NCI-H2029 (cell line): ENCODE data around the gene FARSB.
"Not testable (repeated sequence)": the region's sequence is repeated elsewhere in the genome, so short reads cannot be mapped to it uniquely, and the experiment has no call there.

ENCODE experiments used
- DNase-seq: peaks from one replicate; lab custom pipeline; 2025; lab: John Stamatoyannopoulos, UW

The FARSB gene

GRCh38 chr2:222604749-222605515 is 51.0 kb downstream of the FARSB start:
- DNase-seq = no peak

- no peak for DNase-seq
Measured at GRCh38 chr2:222603501-222603900, 52.4 kb downstream of the FARSB start.

GRCh38 chr2:222598611-222599010 is 57.3 kb downstream of the FARSB start:
- DNase-seq = no peak

- DNase-seq = no peak
Measured at GRCh38 chr2:222595581-222595980, 60.3 kb downstream of the FARSB start.

GRCh38 chr2:222594679-222595078 is 61.2 kb downstream of the FARSB start:
- DNase-seq = no peak

- no peak for DNase-seq
Measured at GRCh38 chr2:222592176-222592575, 63.7 kb downstream of the FARSB start.

GRCh38 chr2:222591661-222592060 is 64.2 kb downstream of the FARSB start:
- no peak for DNase-seq

- DNase-seq = not testable (repeated sequence)
Measured at GRCh38 chr2:222584589-222584988, 71.3 kb downstream of the FARSB start.

GRCh38 chr2:222582928-222583327 is 73.0 kb downstream of the FARSB start:
- no peak for DNase-seq

- no peak for DNase-seq
Measured at GRCh38 chr2:222577341-222577740, 78.6 kb downstream of the FARSB start.

GRCh38 chr2:222576171-222577081 is 79.5 kb downstream of the FARSB start:
- DNase-seq = no peak

- no peak for DNase-seq
Measured at GRCh38 chr2:222575618-222576017, 80.3 kb downstream of the FARSB start.

- no peak for DNase-seq
Measured at GRCh38 chr2:222572751-222573174, 83.1 kb downstream of the FARSB start.

GRCh38 chr2:222572264-222572721 is 83.6 kb downstream of the FARSB start:
- DNase-seq = no peak

GRCh38 chr2:222569826-222570225 is 86.1 kb downstream of the FARSB start:
- no peak for DNase-seq

GRCh38 chr2:222568865-222569264 is 87.0 kb downstream of the FARSB start:
- DNase-seq = peak; percentile 86

GRCh38 chr2:222566229-222566628 is 89.7 kb downstream of the FARSB start:
- no peak for DNase-seq

GRCh38 chr2:222563936-222564335 is 92.0 kb downstream of the FARSB start:
- DNase-seq = no peak

GRCh38 chr2:222563106-222563718 is 92.7 kb downstream of the FARSB start:
- no peak for DNase-seq

- peak; percentile 50 for DNase-seq
Measured at GRCh38 chr2:222561817-222562645, 93.9 kb downstream of the FARSB start.

- no peak for DNase-seq
Measured at GRCh38 chr2:222561151-222561550, 94.7 kb downstream of the FARSB start.

GRCh38 chr2:222554517-222554916 is 101.4 kb downstream of the FARSB start:
- DNase-seq = no peak
